H1 (cell line): ENCODE measurements around the gene RERE.

ENCODE experiments used
- BCL11A ChIP-seq, 2 experiments: IDR thresholded peaks; one replicate each; pipeline ENCODE4 v1.6.1; 2011; ENCODE audit warnings: low read depth in 2 of 2, low read length in 2 of 2, mild to moderate bottlenecking in 2 of 2
- BRCA1 ChIP-seq: IDR thresholded peaks from 2 replicates; pipeline ENCODE4 v1.6.1; 2012; ENCODE audit warnings: low read depth, low read length, improper control_type of control experiment
- CEBPB ChIP-seq: IDR thresholded peaks from 2 replicates; pipeline ENCODE4 v1.6.1; 2012; ENCODE audit warnings: low read depth, low read length
- EP300 ChIP-seq, 2 experiments: IDR thresholded peaks; 1 replicate in 1 of 2; 2 replicates in 1 of 2; pipeline ENCODE4 v1.6.1; 2011 to 2012; ENCODE audit warnings: low read depth in 2 of 2, low read length in 2 of 2, mild to moderate bottlenecking in 2 of 2, borderline replicate concordance in 1 of 2, inconsistent platforms in 1 of 2, moderate library complexity in 1 of 2
- GTF2F1 ChIP-seq: IDR thresholded peaks from 2 replicates; pipeline ENCODE4 v1.6.1; 2012; ENCODE audit warnings: low read depth, low read length, improper control_type of control experiment, borderline replicate concordance
- HDAC6 ChIP-seq: IDR thresholded peaks from one replicate; pipeline ENCODE4 v1.7.1; 2012; ENCODE audit warnings: low read depth, mild to moderate bottlenecking, inconsistent platforms, low read length, moderate library complexity
- RXRA ChIP-seq: IDR thresholded peaks from 2 replicates; pipeline ENCODE4 v1.6.1; 2011; ENCODE audit warnings: low read depth, mild to moderate bottlenecking, low read length, moderate library complexity; ENCODE audit not compliant: insufficient read depth
- TF ChIP-seq, protein P1 (sequence below), 3 experiments: IDR thresholded peaks; 1 replicate in 2 of 3; 2 replicates in 1 of 3; pipeline versions ENCODE4 v1.5.1 to v1.6.1; 2011; ENCODE audit warnings: low read length in 3 of 3, mild to moderate bottlenecking in 3 of 3, inconsistent platforms in 2 of 3, low read depth in 1 of 3, moderate library complexity in 1 of 3; ENCODE audit not compliant: insufficient read depth in 1 of 3; ENCODE audit errors: control extremely low read depth in 1 of 3
- TF ChIP-seq, protein P2 (sequence below): IDR thresholded peaks from 2 replicates; pipeline ENCODE4 v1.6.1; 2011; ENCODE audit warnings: low read depth, mild to moderate bottlenecking, low read length; ENCODE audit not compliant: insufficient read depth

DNA sequence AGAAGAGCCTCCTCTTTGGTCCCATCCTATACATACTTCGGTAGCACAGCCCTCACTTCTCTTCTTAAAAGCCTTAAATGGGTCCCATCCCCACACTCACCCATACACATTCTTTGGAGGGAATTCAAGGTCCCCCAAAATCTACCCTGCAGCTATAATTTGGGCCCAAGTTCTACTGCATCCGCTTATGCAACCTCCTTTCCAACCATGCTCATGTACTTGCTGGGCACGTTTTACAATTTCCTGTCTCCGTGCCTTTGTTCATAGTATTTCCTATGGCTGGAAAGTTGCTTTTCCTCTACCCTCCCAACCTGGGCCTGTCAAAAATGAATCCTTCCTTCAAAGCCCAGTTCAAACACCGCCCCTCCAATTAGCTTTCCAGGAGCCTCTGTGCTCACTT is 399.8 kb downstream of the RERE start:
- TF ChIP-seq, protein P1, sequence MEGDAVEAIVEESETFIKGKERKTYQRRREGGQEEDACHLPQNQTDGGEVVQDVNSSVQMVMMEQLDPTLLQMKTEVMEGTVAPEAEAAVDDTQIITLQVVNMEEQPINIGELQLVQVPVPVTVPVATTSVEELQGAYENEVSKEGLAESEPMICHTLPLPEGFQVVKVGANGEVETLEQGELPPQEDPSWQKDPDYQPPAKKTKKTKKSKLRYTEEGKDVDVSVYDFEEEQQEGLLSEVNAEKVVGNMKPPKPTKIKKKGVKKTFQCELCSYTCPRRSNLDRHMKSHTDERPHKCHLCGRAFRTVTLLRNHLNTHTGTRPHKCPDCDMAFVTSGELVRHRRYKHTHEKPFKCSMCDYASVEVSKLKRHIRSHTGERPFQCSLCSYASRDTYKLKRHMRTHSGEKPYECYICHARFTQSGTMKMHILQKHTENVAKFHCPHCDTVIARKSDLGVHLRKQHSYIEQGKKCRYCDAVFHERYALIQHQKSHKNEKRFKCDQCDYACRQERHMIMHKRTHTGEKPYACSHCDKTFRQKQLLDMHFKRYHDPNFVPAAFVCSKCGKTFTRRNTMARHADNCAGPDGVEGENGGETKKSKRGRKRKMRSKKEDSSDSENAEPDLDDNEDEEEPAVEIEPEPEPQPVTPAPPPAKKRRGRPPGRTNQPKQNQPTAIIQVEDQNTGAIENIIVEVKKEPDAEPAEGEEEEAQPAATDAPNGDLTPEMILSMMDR (IDR thresholded peaks at IDR 0.05; ENCODE audit: control extremely low read depth in 1 of 3, insufficient read depth in 1 of 3, low read depth in 1 of 3, low read length in 3 of 3): no peak
- TF ChIP-seq BCL11A (IDR thresholded peaks at IDR 0.05; ENCODE audit: low read depth in 2 of 2, low read length in 2 of 2): no peak
- TF ChIP-seq GTF2F1: no peak
- TF ChIP-seq CEBPB: no peak
- TF ChIP-seq BRCA1: no peak
- TF ChIP-seq HDAC6: no peak
- no peak for TF ChIP-seq EP300 (IDR thresholded peaks at IDR 0.05; ENCODE audit: borderline replicate concordance in 1 of 2, low read depth in 2 of 2, low read length in 2 of 2)
- TF ChIP-seq RXRA: no peak
- TF ChIP-seq, protein P2, sequence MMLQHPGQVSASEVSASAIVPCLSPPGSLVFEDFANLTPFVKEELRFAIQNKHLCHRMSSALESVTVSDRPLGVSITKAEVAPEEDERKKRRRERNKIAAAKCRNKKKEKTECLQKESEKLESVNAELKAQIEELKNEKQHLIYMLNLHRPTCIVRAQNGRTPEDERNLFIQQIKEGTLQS: no peak
